ENCODE measurements around the gene DUSP11. TPM values are rescaled to one million over a fixed set of nuclear protein-coding genes. Genes with fewer than 3 reads are reported as not detected.

DUSP11 gene
- total and polyA plus RNA-seq, 9 of the 15 experiments (the other 6 are each of a cell fraction or from before 2014, with no cell fraction given) = 20.7 to 79.8 (median 29.3) TPM

- Histone ChIP-seq H3K9me3 (replicated peaks; ENCODE audit: control insufficient read depth, insufficient read depth, low read depth, low read length) (no peaks in the 10 kb centered on the region), H3K9ac (ENCODE audit: insufficient read depth in 1 of 2, low read depth in 2 of 2, low read length in 2 of 2) (no peak overlapping the region), H3K4me1 (replicated peaks in 1 of 2; ENCODE audit: control insufficient read depth in 2 of 2, insufficient read depth in 2 of 2, low read length in 2 of 2) (no peaks in the 10 kb centered on the region), H3K27ac (ENCODE audit: extremely low read depth, low read depth, low read length) (no peak overlapping the region), H2AFZ (ENCODE audit: low read depth, low read length) (no peak overlapping the region), H3K9me1 (ENCODE audit: control insufficient read depth, insufficient read depth, low read length) (no peaks in the 10 kb centered on the region), H3K4me3 (no peak overlapping the region), H3K79me2 (ENCODE audit: control insufficient read depth, insufficient read depth, low read length) (no peaks in the 10 kb centered on the region), H3K27me3 (ENCODE audit: control insufficient read depth in 2 of 2, insufficient read depth in 2 of 2, low read length in 2 of 2) (no peaks in the 10 kb centered on the region), H3K36me3 (ENCODE audit: control insufficient read depth, insufficient read depth, low read length) (no peaks in the 10 kb centered on the region; the same call in 2 of the 3 replicates), H3K4me2 (ENCODE audit: insufficient read depth, low read length) (no peak overlapping the region), H4K20me1 (replicated peaks; ENCODE audit: control insufficient read depth, insufficient read depth, low read length) (no peaks in the 10 kb centered on the region)
- in situ Hi-C loops (cut with MboI) = no loop called here
- BruUV-seq (replicated peaks) = no TSS peak
- no peak for TF ChIP-seq CBX1 (IDR thresholded peaks at IDR 0.05; ENCODE audit: low read depth)
- TF ChIP-seq RB1 (IDR thresholded peaks at IDR 0.05; ENCODE audit: low read depth) = no peak
- TF ChIP-seq SRSF1 (IDR thresholded peaks at IDR 0.05; ENCODE audit: low read depth, low read length) = no peak
- TF ChIP-seq RBM22 (IDR thresholded peaks at IDR 0.05; ENCODE audit: low read depth, low read length, poor library complexity, severe bottlenecking) = no peak
- WGBS (ENCODE audit: insufficient coverage, low coverage, missing lambda C conversion rate) = 60% methylated on average over 2 of the region's 2 CpGs
- intact Hi-C loops (cut with micrococcal nuclease) = no loop called here
- DNase-seq (ENCODE audit: extremely low read depth in 1 of 4, low spot score in 3 of 4) = no peak
- ATAC-seq = no peak
- CTCF ChIA-PET (ENCODE audit: low intra/inter-chr PET ratio) = no interaction called here
- POLR2A ChIA-PET = interaction anchor here (0.6 to 0.8 kb wide), 2 partner anchors 12 to 126 kb away, joined by 3 read pairs; partner anchors contain the start of gene TPRKB
- FAIRE-seq = no peak
These were observed 30.6 kb downstream of the DUSP11 start for GRCh38 chr2:73749314-73749713.

DNA sequence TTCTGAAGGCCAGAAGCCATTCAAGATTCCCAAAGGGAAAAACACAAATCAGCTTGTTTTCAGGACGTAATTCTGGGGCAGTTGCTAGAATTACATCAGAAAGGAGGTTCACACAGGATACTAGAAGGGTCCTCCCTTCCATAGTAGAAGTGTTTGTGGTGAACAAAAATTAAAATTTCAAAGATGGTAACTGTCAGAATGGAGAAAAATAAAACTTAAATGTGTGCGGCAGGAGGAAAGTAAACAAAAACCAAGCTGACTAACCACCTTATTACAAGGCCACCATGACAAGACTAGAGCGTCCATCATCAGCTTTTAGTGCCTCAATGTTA lies 33.1 kb downstream of the DUSP11 start:
- POLR2A ChIA-PET = interaction anchor here (0.6 kb wide), 1 partner anchor 11 kb away, joined by 3 read pairs; no protein-coding TSS in a partner anchor
- H3K4me3 ChIP-seq = no peak overlapping the region
- H3K27ac ChIP-seq (ENCODE audit: extremely low read depth, low read depth, low read length) = no peak overlapping the region
- intact Hi-C loops (cut with micrococcal nuclease) = no loop called here
- CTCF ChIA-PET (ENCODE audit: low intra/inter-chr PET ratio) = no interaction called here
- no peak for FAIRE-seq
- 81% methylated on average over 3 of the region's 3 CpGs for WGBS (ENCODE audit: insufficient coverage, low coverage, missing lambda C conversion rate)
- H3K4me1 ChIP-seq (replicated peaks in 1 of 2; ENCODE audit: control insufficient read depth in 2 of 2, insufficient read depth in 2 of 2, low read length in 2 of 2) = no peaks in the 10 kb centered on the region
- DNase-seq (ENCODE audit: extremely low read depth in 1 of 4, low spot score in 3 of 4) = no peak
- no peaks in the 10 kb centered on the region for H3K27me3 ChIP-seq (ENCODE audit: control insufficient read depth in 2 of 2, insufficient read depth in 2 of 2, low read length in 2 of 2)
- no peak for ATAC-seq
- no peaks in the 10 kb centered on the region; the same call in 2 of the 3 replicates for H3K36me3 ChIP-seq (ENCODE audit: control insufficient read depth, insufficient read depth, low read length)
- H3K9ac ChIP-seq (ENCODE audit: insufficient read depth in 1 of 2, low read depth in 2 of 2, low read length in 2 of 2) = no peak overlapping the region
- no peak overlapping the region for H2AFZ ChIP-seq (ENCODE audit: low read depth, low read length)
- no TSS peak for BruUV-seq (replicated peaks)
- no peak overlapping the region for H3K4me2 ChIP-seq (ENCODE audit: insufficient read depth, low read length)
- no peaks in the 10 kb centered on the region for H3K9me1 ChIP-seq (ENCODE audit: control insufficient read depth, insufficient read depth, low read length)
- in situ Hi-C loops (cut with MboI) = no loop called here
- H3K79me2 ChIP-seq (ENCODE audit: control insufficient read depth, insufficient read depth, low read length) = no peaks in the 10 kb centered on the region
- H4K20me1 ChIP-seq (replicated peaks; ENCODE audit: control insufficient read depth, insufficient read depth, low read length) = no peaks in the 10 kb centered on the region
- no peaks in the 10 kb centered on the region for H3K9me3 ChIP-seq (replicated peaks; ENCODE audit: control insufficient read depth, insufficient read depth, low read depth, low read length)
- TF ChIP-seq HDAC8 (tag; IDR thresholded peaks at IDR 0.05) (no peak), SP2 (IDR thresholded peaks at IDR 0.05; ENCODE audit: extremely low read depth, low read depth, low read length, poor library complexity, severe bottlenecking) (no peak), SMC3 (conservative IDR thresholded peaks at IDR 0.05; ENCODE audit: insufficient read depth, low read depth, low read length) (no peak), DACH1 (IDR thresholded peaks at IDR 0.05; ENCODE audit: partially characterized antibody) (no peak), TAF15 (IDR thresholded peaks at IDR 0.05; ENCODE audit: low read depth, low read length) (no peak), ZNF324 (CRISPR knock-in tag; IDR thresholded peaks at IDR 0.05) (no peak), RHOXF2B (CRISPR knock-in tag; conservative IDR thresholded peaks at IDR 0.05) (no peak), ZNF23 (CRISPR knock-in tag; IDR thresholded peaks at IDR 0.05) (no peak), SREBF2 (CRISPR knock-in tag; IDR thresholded peaks at IDR 0.05) (no peak), ZNF282 (CRISPR knock-in tag; IDR thresholded peaks at IDR 0.05) (no peak), CTBP1 (IDR thresholded peaks at IDR 0.05; ENCODE audit: borderline replicate concordance) (no peak), DNMT1 (IDR thresholded peaks at IDR 0.05) (no peak), LEF1 (IDR thresholded peaks at IDR 0.05) (no peak), SETDB1 (IDR thresholded peaks at IDR 0.05; ENCODE audit: low read length) (no peak)
- TF ChIP-seq, protein P1, sequence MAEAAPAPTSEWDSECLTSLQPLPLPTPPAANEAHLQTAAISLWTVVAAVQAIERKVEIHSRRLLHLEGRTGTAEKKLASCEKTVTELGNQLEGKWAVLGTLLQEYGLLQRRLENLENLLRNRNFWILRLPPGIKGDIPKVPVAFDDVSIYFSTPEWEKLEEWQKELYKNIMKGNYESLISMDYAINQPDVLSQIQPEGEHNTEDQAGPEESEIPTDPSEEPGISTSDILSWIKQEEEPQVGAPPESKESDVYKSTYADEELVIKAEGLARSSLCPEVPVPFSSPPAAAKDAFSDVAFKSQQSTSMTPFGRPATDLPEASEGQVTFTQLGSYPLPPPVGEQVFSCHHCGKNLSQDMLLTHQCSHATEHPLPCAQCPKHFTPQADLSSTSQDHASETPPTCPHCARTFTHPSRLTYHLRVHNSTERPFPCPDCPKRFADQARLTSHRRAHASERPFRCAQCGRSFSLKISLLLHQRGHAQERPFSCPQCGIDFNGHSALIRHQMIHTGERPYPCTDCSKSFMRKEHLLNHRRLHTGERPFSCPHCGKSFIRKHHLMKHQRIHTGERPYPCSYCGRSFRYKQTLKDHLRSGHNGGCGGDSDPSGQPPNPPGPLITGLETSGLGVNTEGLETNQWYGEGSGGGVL (CRISPR knock-in tag; IDR thresholded peaks at IDR 0.05) = no peak
